Measurements from ENCODE around the gene TNFRSF1A. TPM values are rescaled to one million over a fixed set of nuclear protein-coding genes. Genes with fewer than 3 reads are reported as not detected.

The TNFRSF1A gene
- total and polyA plus RNA-seq, 9 of the 15 experiments (the other 6 are each of a cell fraction or from before 2014, with no cell fraction given): 0.76 to 43.5 (median 30.0) TPM

- TF ChIP-seq E2F8 (IDR thresholded peaks at IDR 0.05; ENCODE audit: low read depth, partially characterized antibody): peak; percentile 81
- 0 out of 2 replicates have a peak, but pooled peaks have one; percentile 49 for TF ChIP-seq TGIF2 (CRISPR knock-in tag; IDR thresholded peaks at IDR 0.05)
- TF ChIP-seq, protein P1, sequence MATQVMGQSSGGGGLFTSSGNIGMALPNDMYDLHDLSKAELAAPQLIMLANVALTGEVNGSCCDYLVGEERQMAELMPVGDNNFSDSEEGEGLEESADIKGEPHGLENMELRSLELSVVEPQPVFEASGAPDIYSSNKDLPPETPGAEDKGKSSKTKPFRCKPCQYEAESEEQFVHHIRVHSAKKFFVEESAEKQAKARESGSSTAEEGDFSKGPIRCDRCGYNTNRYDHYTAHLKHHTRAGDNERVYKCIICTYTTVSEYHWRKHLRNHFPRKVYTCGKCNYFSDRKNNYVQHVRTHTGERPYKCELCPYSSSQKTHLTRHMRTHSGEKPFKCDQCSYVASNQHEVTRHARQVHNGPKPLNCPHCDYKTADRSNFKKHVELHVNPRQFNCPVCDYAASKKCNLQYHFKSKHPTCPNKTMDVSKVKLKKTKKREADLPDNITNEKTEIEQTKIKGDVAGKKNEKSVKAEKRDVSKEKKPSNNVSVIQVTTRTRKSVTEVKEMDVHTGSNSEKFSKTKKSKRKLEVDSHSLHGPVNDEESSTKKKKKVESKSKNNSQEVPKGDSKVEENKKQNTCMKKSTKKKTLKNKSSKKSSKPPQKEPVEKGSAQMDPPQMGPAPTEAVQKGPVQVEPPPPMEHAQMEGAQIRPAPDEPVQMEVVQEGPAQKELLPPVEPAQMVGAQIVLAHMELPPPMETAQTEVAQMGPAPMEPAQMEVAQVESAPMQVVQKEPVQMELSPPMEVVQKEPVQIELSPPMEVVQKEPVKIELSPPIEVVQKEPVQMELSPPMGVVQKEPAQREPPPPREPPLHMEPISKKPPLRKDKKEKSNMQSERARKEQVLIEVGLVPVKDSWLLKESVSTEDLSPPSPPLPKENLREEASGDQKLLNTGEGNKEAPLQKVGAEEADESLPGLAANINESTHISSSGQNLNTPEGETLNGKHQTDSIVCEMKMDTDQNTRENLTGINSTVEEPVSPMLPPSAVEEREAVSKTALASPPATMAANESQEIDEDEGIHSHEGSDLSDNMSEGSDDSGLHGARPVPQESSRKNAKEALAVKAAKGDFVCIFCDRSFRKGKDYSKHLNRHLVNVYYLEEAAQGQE (IDR thresholded peaks at IDR 0.05; ENCODE audit: borderline replicate concordance): no peak
- TF ChIP-seq, protein P1 (CRISPR knock-in tag; IDR thresholded peaks at IDR 0.05; ENCODE audit: low read depth): 0 out of 2 replicates have a peak, but pooled peaks have one; percentile 44
- 0 out of 2 replicates have a peak, but pooled peaks have one; percentile 30 for TF ChIP-seq ZBTB7A (IDR thresholded peaks at IDR 0.05; ENCODE audit: borderline replicate concordance, control insufficient read depth, low read depth, low read length)
- no peak for TF ChIP-seq ZNF444 (CRISPR knock-in tag; IDR thresholded peaks at IDR 0.05)
- TF ChIP-seq NFRKB (IDR thresholded peaks at IDR 0.05; ENCODE audit: low read depth): peak; percentile 87; the same call in 1 of the 2 replicates
- no peak for TF ChIP-seq U2AF1 (optimal IDR thresholded peaks at IDR 0.05; ENCODE audit: low read depth, low read length)
- TF ChIP-seq ZNF354B (CRISPR knock-in tag; IDR thresholded peaks at IDR 0.05): no peak
- no peak for TF ChIP-seq MYNN (IDR thresholded peaks at IDR 0.05)
- no peak for TF ChIP-seq MYNN (CRISPR knock-in tag; IDR thresholded peaks at IDR 0.05)
- no peak for TF ChIP-seq ZNF586 (CRISPR knock-in tag; conservative IDR thresholded peaks at IDR 0.05)
- TF ChIP-seq PHF21A (IDR thresholded peaks at IDR 0.05; ENCODE audit: borderline replicate concordance, low read depth): peak; percentile 83; the same call in 1 of the 2 replicates
- TF ChIP-seq, protein P2, sequence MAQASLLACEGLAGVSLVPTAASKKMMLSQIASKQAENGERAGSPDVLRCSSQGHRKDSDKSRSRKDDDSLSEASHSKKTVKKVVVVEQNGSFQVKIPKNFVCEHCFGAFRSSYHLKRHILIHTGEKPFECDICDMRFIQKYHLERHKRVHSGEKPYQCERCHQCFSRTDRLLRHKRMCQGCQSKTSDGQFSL (CRISPR knock-in tag; IDR thresholded peaks at IDR 0.05): no peak
- TF ChIP-seq, protein P2 (tag; IDR thresholded peaks at IDR 0.05): no peak
- no peak for TF ChIP-seq NCOA4 (IDR thresholded peaks at IDR 0.05; ENCODE audit: partially characterized antibody)
Observed at GRCh38 chr12:6341417-6342139, at the start of gene TNFRSF1A (continued).

Measured in K562 (cell line).